Measurements from ENCODE around the gene CANT1. TPM values are rescaled to one million over a fixed set of nuclear protein-coding genes. Genes with fewer than 3 reads are reported as not detected.
A peak's percentile ranks its signal among the peaks of the same experiment; 100 is the strongest.

CANT1 gene
- total and polyA plus RNA-seq, 2 donors (not counting 1 experiment from before 2014, with no cell fraction given): 39.9 to 46.6 TPM

- no peaks in the 10 kb centered on the region for H3K9me3 ChIP-seq (ENCODE audit: control insufficient read depth, insufficient read depth, low read depth, low read length)
- peak overlapping the region; percentile 85 for H3K4me2 ChIP-seq (ENCODE audit: extremely low read depth, insufficient read depth, low read length)
- H2AFZ ChIP-seq (ENCODE audit: low read length): no peak overlapping the region
- peak overlapping the region; percentile 39 for H3K9ac ChIP-seq (ENCODE audit: insufficient read depth, low read length)
- no peak overlapping the region for H3K27ac ChIP-seq (ENCODE audit: insufficient read depth, low read length)
- H3K36me3 ChIP-seq (ENCODE audit: control insufficient read depth, insufficient read depth, low read length): no peaks in the 10 kb centered on the region
- H3K4me3 ChIP-seq (replicated peaks in 1 of 4; ENCODE audit: control extremely low read depth in 1 of 4, insufficient read depth in 1 of 4, low read depth in 3 of 4, low read length in 4 of 4): peak overlapping the region; percentile 63 to 73 (median 66)
- H3K4me1 ChIP-seq (ENCODE audit: control insufficient read depth, extremely low read depth, insufficient read depth, low read length): peaks cover 30% of the 10 kb centered on the region
- no peaks in the 10 kb centered on the region for H4K20me1 ChIP-seq (ENCODE audit: control insufficient read depth, extremely low read depth, insufficient read depth, low read length)
- peaks cover 4% of the 10 kb centered on the region for H3K27me3 ChIP-seq (ENCODE audit: control insufficient read depth, insufficient read depth, low read length)
- H3K79me2 ChIP-seq (ENCODE audit: control insufficient read depth, insufficient read depth, low read length): no peaks in the 10 kb centered on the region
- TF ChIP-seq, protein P1, sequence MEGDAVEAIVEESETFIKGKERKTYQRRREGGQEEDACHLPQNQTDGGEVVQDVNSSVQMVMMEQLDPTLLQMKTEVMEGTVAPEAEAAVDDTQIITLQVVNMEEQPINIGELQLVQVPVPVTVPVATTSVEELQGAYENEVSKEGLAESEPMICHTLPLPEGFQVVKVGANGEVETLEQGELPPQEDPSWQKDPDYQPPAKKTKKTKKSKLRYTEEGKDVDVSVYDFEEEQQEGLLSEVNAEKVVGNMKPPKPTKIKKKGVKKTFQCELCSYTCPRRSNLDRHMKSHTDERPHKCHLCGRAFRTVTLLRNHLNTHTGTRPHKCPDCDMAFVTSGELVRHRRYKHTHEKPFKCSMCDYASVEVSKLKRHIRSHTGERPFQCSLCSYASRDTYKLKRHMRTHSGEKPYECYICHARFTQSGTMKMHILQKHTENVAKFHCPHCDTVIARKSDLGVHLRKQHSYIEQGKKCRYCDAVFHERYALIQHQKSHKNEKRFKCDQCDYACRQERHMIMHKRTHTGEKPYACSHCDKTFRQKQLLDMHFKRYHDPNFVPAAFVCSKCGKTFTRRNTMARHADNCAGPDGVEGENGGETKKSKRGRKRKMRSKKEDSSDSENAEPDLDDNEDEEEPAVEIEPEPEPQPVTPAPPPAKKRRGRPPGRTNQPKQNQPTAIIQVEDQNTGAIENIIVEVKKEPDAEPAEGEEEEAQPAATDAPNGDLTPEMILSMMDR (conservative IDR thresholded peaks at IDR 0.05 in 1 of 2, IDR thresholded peaks at IDR 0.05 in 1 of 2; ENCODE audit: low read depth in 1 of 2, low read length in 2 of 2): no peak
- TF ChIP-seq EZH2 (IDR thresholded peaks at IDR 0.05; ENCODE audit: low read length, missing control alignments): no peak
- no peak for DNase-seq (ENCODE audit: low read depth in 2 of 2)
Observed at GRCh38 chr17:79024901-79025737, 15.6 kb upstream of the CANT1 start.

DNA sequence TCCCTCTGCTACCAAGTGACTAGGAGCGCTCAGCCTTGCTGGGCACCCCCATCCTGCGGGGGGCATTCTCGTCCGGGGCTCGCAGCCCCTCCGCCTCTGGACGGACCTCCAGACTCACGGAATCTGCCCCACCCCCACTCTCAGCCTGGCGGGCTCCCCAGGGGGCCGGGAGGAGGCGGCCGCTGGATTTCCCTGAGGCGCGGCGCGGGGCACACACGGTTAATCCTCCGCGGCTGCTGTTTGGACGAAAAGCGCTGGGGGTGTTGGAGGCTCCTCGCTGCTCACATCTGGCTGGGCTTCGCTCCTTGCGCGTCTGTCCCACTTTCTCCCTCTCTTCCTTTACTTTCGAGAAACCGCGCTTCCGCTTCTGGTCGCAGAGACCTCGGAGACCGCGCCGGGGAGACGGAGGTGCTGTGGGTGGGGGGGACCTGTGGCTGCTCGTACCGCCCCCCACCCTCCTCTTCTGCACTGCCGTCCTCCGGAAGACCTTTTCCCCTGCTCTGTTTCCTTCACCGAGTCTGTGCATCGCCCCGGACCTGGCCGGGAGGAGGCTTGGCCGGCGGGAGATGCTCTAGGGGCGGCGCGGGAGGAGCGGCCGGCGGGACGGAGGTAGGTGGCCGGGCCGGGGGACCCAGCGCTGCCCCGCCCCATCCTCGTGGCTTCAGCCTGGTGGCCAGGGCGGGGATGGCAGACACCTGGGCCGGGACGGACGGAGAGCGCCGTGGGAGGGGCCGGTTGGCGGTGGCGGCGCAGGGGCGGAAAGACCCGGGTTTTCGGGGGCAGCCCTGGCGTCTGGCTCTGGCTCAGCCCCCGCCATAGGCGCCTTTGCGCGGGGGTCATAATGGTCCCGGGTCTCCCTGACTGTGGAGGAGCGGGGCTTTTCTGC lies 14.6 kb upstream of the CANT1 start, which contains the start of gene C1QTNF1:
TSS of gene C1QTNF1 (plus strand) at position 284 of the 886 bp plus-strand sequence. CDS start 19,800 bp downstream, outside the sequence.
- Histone ChIP-seq H3K79me2 (ENCODE audit: control insufficient read depth, insufficient read depth, low read length) (no peaks in the 10 kb centered on the region), H2AFZ (ENCODE audit: low read length) (peak within 1 kb of the TSS; percentile 80), H3K9ac (ENCODE audit: insufficient read depth, low read length) (peak within 1 kb of the TSS; percentile 39), H4K20me1 (ENCODE audit: control insufficient read depth, extremely low read depth, insufficient read depth, low read length) (no peaks in the 10 kb centered on the region), H3K27me3 (ENCODE audit: control insufficient read depth, insufficient read depth, low read length) (peaks cover 4% of the 10 kb centered on the region), H3K4me1 (ENCODE audit: control insufficient read depth, extremely low read depth, insufficient read depth, low read length) (peaks cover 29% of the 10 kb centered on the region), H3K4me3 (replicated peaks in 1 of 4; ENCODE audit: control extremely low read depth in 1 of 4, insufficient read depth in 1 of 4, low read depth in 3 of 4, low read length in 4 of 4) (peak within 1 kb of the TSS; percentile 63 to 73 (median 66)), H3K4me2 (ENCODE audit: extremely low read depth, insufficient read depth, low read length) (peak within 1 kb of the TSS; percentile 85), H3K36me3 (ENCODE audit: control insufficient read depth, insufficient read depth, low read length) (no peaks in the 10 kb centered on the region), H3K27ac (ENCODE audit: insufficient read depth, low read length) (no peak within 1 kb of the TSS), H3K9me3 (ENCODE audit: control insufficient read depth, insufficient read depth, low read depth, low read length) (no peaks in the 10 kb centered on the region)
- peak in 1 of 2 donors; percentile 52 for DNase-seq (ENCODE audit: low read depth in 2 of 2)
- TF ChIP-seq EZH2 (IDR thresholded peaks at IDR 0.05; ENCODE audit: low read length, missing control alignments): no peak
- TF ChIP-seq, protein P1 (conservative IDR thresholded peaks at IDR 0.05 in 1 of 2, IDR thresholded peaks at IDR 0.05 in 1 of 2; ENCODE audit: low read depth in 1 of 2, low read length in 2 of 2): no peak
